ENCODE results near the gene FADS1.
A peak's percentile ranks its signal among the peaks of the same experiment; 100 is the strongest.

The FADS1 gene

GRCh38 chr11:61791737-61792309 lies 25.0 kb downstream of the FADS1 start:
- peak overlapping the region; percentile 94 for H3K4me3 ChIP-seq (ENCODE audit: control insufficient read depth, low read depth, low read length)
- peak; percentile 96 for DNase-seq (ENCODE audit: low read depth)
- TF ChIP-seq, protein P1, sequence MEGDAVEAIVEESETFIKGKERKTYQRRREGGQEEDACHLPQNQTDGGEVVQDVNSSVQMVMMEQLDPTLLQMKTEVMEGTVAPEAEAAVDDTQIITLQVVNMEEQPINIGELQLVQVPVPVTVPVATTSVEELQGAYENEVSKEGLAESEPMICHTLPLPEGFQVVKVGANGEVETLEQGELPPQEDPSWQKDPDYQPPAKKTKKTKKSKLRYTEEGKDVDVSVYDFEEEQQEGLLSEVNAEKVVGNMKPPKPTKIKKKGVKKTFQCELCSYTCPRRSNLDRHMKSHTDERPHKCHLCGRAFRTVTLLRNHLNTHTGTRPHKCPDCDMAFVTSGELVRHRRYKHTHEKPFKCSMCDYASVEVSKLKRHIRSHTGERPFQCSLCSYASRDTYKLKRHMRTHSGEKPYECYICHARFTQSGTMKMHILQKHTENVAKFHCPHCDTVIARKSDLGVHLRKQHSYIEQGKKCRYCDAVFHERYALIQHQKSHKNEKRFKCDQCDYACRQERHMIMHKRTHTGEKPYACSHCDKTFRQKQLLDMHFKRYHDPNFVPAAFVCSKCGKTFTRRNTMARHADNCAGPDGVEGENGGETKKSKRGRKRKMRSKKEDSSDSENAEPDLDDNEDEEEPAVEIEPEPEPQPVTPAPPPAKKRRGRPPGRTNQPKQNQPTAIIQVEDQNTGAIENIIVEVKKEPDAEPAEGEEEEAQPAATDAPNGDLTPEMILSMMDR (conservative IDR thresholded peaks at IDR 0.05; ENCODE audit: control insufficient read depth, insufficient read depth, low read depth, low read length) = no peak

GRCh38 chr11:61787928-61788491 lies 28.8 kb downstream of the FADS1 start:
- TF ChIP-seq, protein P1 (conservative IDR thresholded peaks at IDR 0.05; ENCODE audit: control insufficient read depth, insufficient read depth, low read depth, low read length) = peak; percentile 59
- peak; percentile 58 for DNase-seq (ENCODE audit: low read depth)
- H3K4me3 ChIP-seq (ENCODE audit: control insufficient read depth, low read depth, low read length) = no peak overlapping the region

DNA sequence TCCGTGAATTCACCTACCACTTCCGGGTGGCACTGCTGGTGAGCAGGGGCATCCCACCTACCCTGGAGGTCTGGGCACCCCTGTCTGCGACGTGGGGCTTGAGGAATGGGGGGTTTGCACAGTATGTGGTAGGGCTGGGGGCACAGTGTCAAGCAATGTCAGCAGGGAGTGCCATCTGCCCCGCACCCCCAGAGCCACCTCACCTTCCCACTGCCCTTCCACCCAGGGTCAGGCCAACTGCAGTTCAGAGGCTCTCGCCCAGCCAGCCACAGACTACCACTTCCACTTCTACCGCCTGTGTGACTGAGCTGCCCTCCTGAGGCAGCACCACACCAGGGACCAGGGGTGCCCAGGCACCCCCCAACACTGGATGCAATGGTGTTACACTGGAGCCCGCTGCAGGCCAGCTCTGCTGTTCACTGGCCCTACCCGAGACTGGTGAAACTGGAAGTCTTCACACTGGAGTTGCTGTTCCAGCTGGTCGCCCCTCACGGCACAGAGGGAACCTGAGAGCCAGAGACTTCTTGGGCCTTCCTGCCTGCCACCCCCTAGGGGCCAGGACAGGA lies 30.9 kb downstream of the FADS1 start:
- H3K4me3 ChIP-seq (ENCODE audit: control insufficient read depth, low read depth, low read length) = no peak overlapping the region
- no peak for DNase-seq (ENCODE audit: low read depth)
- TF ChIP-seq, protein P1 (conservative IDR thresholded peaks at IDR 0.05; ENCODE audit: control insufficient read depth, insufficient read depth, low read depth, low read length) = no peak

GRCh38 chr11:61784506-61784805 lies 32.3 kb downstream of the FADS1 start:
- H3K4me3 ChIP-seq (ENCODE audit: control insufficient read depth, low read depth, low read length) = no peak overlapping the region
- TF ChIP-seq, protein P1 (conservative IDR thresholded peaks at IDR 0.05; ENCODE audit: control insufficient read depth, insufficient read depth, low read depth, low read length) = no peak

GRCh38 chr11:61783717-61784505 lies 32.9 kb downstream of the FADS1 start:
- peak; percentile 27 for DNase-seq (ENCODE audit: low read depth)
- H3K4me3 ChIP-seq (ENCODE audit: control insufficient read depth, low read depth, low read length) = no peak overlapping the region
- TF ChIP-seq, protein P1 (conservative IDR thresholded peaks at IDR 0.05; ENCODE audit: control insufficient read depth, insufficient read depth, low read depth, low read length) = no peak

More at GRCh38 chr11:61784506-61784805, 32.3 kb downstream of the FADS1 start:
- no peak for DNase-seq (ENCODE audit: low read depth)

GRCh38 chr11:61782841-61783240 lies 34.0 kb downstream of the FADS1 start:
- no peak for DNase-seq (ENCODE audit: low read depth)
- no peak overlapping the region for H3K4me3 ChIP-seq (ENCODE audit: control insufficient read depth, low read depth, low read length)
- TF ChIP-seq, protein P1 (conservative IDR thresholded peaks at IDR 0.05; ENCODE audit: control insufficient read depth, insufficient read depth, low read depth, low read length) = no peak
